Sigmoid colon (tissue), 7 donors: ENCODE results near the gene AP1S3. TPM values are rescaled to one million over a fixed set of nuclear protein-coding genes. Genes with fewer than 3 reads are reported as not detected.

Experiments used
- DNase-seq: peaks from one replicate; pipeline ENCODE4 v3.0.0-alpha.2; 2019
- H3K27ac ChIP-seq, 4 donors: fragments of 200-600 bp; sonication (generic); one replicate each; pipeline ENCODE4 v1.5.1; 2016 to 2019; ENCODE audit warnings: mild to moderate bottlenecking in 1 of 4
- H3K27me3 ChIP-seq, 3 donors: fragments of 200-600 bp; sonication (generic); one replicate each; pipeline ENCODE4 v1.5.1; 2019; ENCODE audit warnings: mild to moderate bottlenecking in 1 of 3
- H3K36me3 ChIP-seq, 4 donors: fragments of 200-600 bp; sonication (generic); one replicate each; pipeline ENCODE4 v1.5.1; 2016 to 2019
- H3K4me1 ChIP-seq, 4 donors: fragments of 200-600 bp; sonication (generic); one replicate each; pipeline ENCODE4 v1.5.1; 2017 to 2019
- H3K4me3 ChIP-seq, 4 donors: fragments of 200-600 bp; sonication (generic); one replicate each; pipeline ENCODE4 v1.5.1; 2017 to 2019; ENCODE audit warnings: mild to moderate bottlenecking in 2 of 4, moderate library complexity in 1 of 4
- H3K9me3 ChIP-seq, 4 donors: fragments of 200-600 bp in 3 of 4; sonication (generic) in 3 of 4; one replicate each; pipeline versions ENCODE4 v1.5.1 to v1.6.1; 2013 to 2019
- EP300 ChIP-seq, 4 donors: sonication (generic); formaldehyde crosslinking; IDR thresholded peaks; one replicate each; pipeline ENCODE4 v1.6.1; 2017; ENCODE audit warnings: antibody characterized with exemption in 4 of 4
- POLR2A ChIP-seq, 2 donors: fragments of 450-650 bp; IDR thresholded peaks; one replicate each; pipeline ENCODE4 v1.6.1; 2016; ENCODE audit warnings: antibody characterized with exemption in 2 of 2, mild to moderate bottlenecking in 2 of 2, moderate library complexity in 2 of 2
- POLR2AphosphoS5 ChIP-seq, 4 donors: sonication (generic); formaldehyde crosslinking; IDR thresholded peaks; one replicate each; pipeline ENCODE4 v1.6.1; 2017; ENCODE audit warnings: antibody characterized with exemption in 4 of 4
- WGBS, 2 donors: extraction: QIAGEN DNeasy Blood & Tissue Kit; methylation state at CpG; one replicate each; pipeline ENCODE4 v1.1.7; 2013; 5-methylcytosine and 5-hydroxymethylcytosine counted together
- intact Hi-C: fragments of 100-400 bp; cut with DNase I; formaldehyde crosslinking; loops from one replicate; pipeline ENCODE4 v1.15.1; 2023
- polyA plus RNA-seq, 3 donors: library from polyadenylated mRNA; stranded (reverse); fragments of 200-250 nt; gene quantifications; one replicate each; pipeline ENCODE4 v1.2.3, GENCODE V29; 2013
- total RNA-seq, 4 donors: library from RNA; depleted of rRNA; stranded (reverse); fragments of >200 nt; gene quantifications; one replicate each; pipeline ENCODE4 v1.1.0, GENCODE V29; 2016
- TF ChIP-seq, protein P1 (sequence below), 4 experiments: fragments of 450-650 bp in 3 of 4; fragments of 200-600 bp in 1 of 4; IDR thresholded peaks; one replicate each; pipeline ENCODE4 v1.5.1; 2016 to 2019; ENCODE audit warnings: antibody characterized with exemption in 4 of 4, mild to moderate bottlenecking in 3 of 4, moderate library complexity in 2 of 4
- donor health status: healthy with polysubstance abuse.
- donor health status: Bipolar disorder and iron deficiency.
- donor health status: healthy.

AP1S3 gene
- total and polyA plus RNA-seq, 7 donors, result 0.14 to 7.2 (median 3.0) TPM; not detected in 2

- intact Hi-C loops, result no loop called here
- DNase-seq, result no peak
- H3K4me1 ChIP-seq, result peaks cover 0 to 17% (median 12%) of the 10 kb centered on the region in 4 donors
- H3K36me3 ChIP-seq, result no peaks in the 10 kb centered on the region
- H3K4me3 ChIP-seq, result no peak overlapping the region
- H3K9me3 ChIP-seq, result no peaks in the 10 kb centered on the region
- 79% methylated on average over 5 of the region's 5 CpGs for WGBS, 2 donors
- TF ChIP-seq EP300 (IDR thresholded peaks at IDR 0.05), result no peak
- TF ChIP-seq, protein P1, sequence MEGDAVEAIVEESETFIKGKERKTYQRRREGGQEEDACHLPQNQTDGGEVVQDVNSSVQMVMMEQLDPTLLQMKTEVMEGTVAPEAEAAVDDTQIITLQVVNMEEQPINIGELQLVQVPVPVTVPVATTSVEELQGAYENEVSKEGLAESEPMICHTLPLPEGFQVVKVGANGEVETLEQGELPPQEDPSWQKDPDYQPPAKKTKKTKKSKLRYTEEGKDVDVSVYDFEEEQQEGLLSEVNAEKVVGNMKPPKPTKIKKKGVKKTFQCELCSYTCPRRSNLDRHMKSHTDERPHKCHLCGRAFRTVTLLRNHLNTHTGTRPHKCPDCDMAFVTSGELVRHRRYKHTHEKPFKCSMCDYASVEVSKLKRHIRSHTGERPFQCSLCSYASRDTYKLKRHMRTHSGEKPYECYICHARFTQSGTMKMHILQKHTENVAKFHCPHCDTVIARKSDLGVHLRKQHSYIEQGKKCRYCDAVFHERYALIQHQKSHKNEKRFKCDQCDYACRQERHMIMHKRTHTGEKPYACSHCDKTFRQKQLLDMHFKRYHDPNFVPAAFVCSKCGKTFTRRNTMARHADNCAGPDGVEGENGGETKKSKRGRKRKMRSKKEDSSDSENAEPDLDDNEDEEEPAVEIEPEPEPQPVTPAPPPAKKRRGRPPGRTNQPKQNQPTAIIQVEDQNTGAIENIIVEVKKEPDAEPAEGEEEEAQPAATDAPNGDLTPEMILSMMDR (IDR thresholded peaks at IDR 0.05), result no peak
- no peak for TF ChIP-seq POLR2A (IDR thresholded peaks at IDR 0.05)
- TF ChIP-seq POLR2AphosphoS5 (IDR thresholded peaks at IDR 0.05), result no peak
- H3K27me3 ChIP-seq, result no peaks in the 10 kb centered on the region
- H3K27ac ChIP-seq, result no peak overlapping the region
These were observed 113.4 kb downstream of the AP1S3 start for GRCh38 chr2:223723954-223724411.

GRCh38 chr2:223722226-223722625, 115.2 kb downstream of the AP1S3 start:
- H3K36me3 ChIP-seq, result no peaks in the 10 kb centered on the region
- TF ChIP-seq, protein P1 (IDR thresholded peaks at IDR 0.05), result no peak
- TF ChIP-seq POLR2A (IDR thresholded peaks at IDR 0.05) (no peak), POLR2AphosphoS5 (IDR thresholded peaks at IDR 0.05) (no peak), EP300 (IDR thresholded peaks at IDR 0.05) (no peak)
- peaks cover 0 to 17% (median 12%) of the 10 kb centered on the region in 4 donors for H3K4me1 ChIP-seq
- intact Hi-C loops, result no loop called here
- H3K9me3 ChIP-seq, result no peaks in the 10 kb centered on the region
- H3K27me3 ChIP-seq, result no peaks in the 10 kb centered on the region
- H3K27ac ChIP-seq, result no peak overlapping the region
- 87 to 94% methylated on average over 9 of the region's 9 CpGs for WGBS, 2 donors
- no peak overlapping the region for H3K4me3 ChIP-seq
- DNase-seq, result no peak

- intact Hi-C loops, result no loop called here
- H3K4me1 ChIP-seq, result peaks cover 0 to 17% (median 12%) of the 10 kb centered on the region in 4 donors
- no peaks in the 10 kb centered on the region for H3K9me3 ChIP-seq
- H3K4me3 ChIP-seq, result no peak overlapping the region
- no peaks in the 10 kb centered on the region for H3K36me3 ChIP-seq
- no peak overlapping the region for H3K27ac ChIP-seq
- WGBS, 2 donors, result 92 to 95% methylated on average over 5 of the region's 5 CpGs
- no peaks in the 10 kb centered on the region for H3K27me3 ChIP-seq
- no peak for DNase-seq
- TF ChIP-seq, protein P1 (IDR thresholded peaks at IDR 0.05), result no peak
- TF ChIP-seq POLR2AphosphoS5 (IDR thresholded peaks at IDR 0.05) (no peak), EP300 (IDR thresholded peaks at IDR 0.05) (no peak), POLR2A (IDR thresholded peaks at IDR 0.05) (no peak)
These were observed 115.6 kb downstream of the AP1S3 start for GRCh38 chr2:223721746-223722145.

DNA sequence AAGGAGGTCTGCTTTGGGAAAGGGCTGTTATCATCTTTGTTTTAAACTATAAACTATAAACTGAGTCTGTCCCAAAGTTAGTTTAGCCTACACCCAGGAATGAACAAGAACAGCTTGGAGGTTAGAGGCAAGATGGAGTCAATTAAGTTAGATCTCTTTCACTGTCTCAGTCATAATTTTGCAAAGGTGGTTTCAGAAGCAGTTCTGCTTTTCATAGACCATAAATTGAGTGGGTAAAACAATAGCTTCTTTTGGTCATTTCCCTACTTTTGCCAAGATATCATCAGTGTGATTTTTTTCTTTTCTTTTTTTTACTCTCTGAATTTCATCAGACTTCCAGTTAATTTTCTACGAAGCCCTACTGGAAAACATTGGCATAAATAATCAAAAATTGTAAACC, 117.0 kb downstream of the AP1S3 start:
- intact Hi-C loops, result no loop called here
- 76 to 85% methylated on average over 1 of the region's 1 CpG for WGBS, 2 donors
- no peak overlapping the region for H3K27ac ChIP-seq
- H3K36me3 ChIP-seq, result no peaks in the 10 kb centered on the region
- H3K4me1 ChIP-seq, result peaks cover 0 to 8% (median 6%) of the 10 kb centered on the region in 4 donors
- H3K4me3 ChIP-seq, result no peak overlapping the region
- TF ChIP-seq, protein P1 (IDR thresholded peaks at IDR 0.05), result no peak
- DNase-seq, result no peak
- H3K9me3 ChIP-seq, result no peaks in the 10 kb centered on the region
- no peaks in the 10 kb centered on the region for H3K27me3 ChIP-seq

DNA sequence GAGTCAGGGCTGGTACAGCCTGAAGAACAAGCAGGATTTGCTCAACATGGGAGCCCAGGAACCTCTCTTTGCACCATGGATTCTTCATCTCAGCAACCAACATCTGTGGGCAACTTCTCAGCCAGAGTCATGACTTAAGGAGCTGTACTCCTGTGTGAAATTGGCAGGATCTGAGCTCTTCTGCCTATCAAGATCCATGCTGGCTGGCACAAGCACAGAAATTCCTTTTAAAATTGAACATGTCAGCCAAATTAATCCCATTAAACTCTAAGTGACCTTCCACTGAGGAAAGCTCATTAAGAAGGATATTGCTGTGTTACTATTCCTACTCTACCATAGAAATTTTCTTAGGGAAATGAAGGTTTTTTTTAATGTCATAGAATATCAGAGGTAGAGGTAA, 124.7 kb downstream of the AP1S3 start:
- TF ChIP-seq POLR2A (IDR thresholded peaks at IDR 0.05), result no peak
- no peak for TF ChIP-seq POLR2AphosphoS5 (IDR thresholded peaks at IDR 0.05)
- no peak for TF ChIP-seq EP300 (IDR thresholded peaks at IDR 0.05)
- TF ChIP-seq, protein P1 (IDR thresholded peaks at IDR 0.05), result no peak
- intact Hi-C loops, result no loop called here
- Histone ChIP-seq H3K27me3 (no peaks in the 10 kb centered on the region), H3K4me1 (no peaks in the 10 kb centered on the region), H3K36me3 (no peaks in the 10 kb centered on the region), H3K4me3 (no peak overlapping the region), H3K27ac (no peak overlapping the region), H3K9me3 (no peaks in the 10 kb centered on the region)
- DNase-seq, result no peak
